Tibial artery (tissue), 4 donors: Measurements from ENCODE around the gene SRSF12.

Experiments used
- DNase-seq, 2 donors: peaks; one replicate each; pipeline ENCODE4 v3.0.0-alpha.2; 2019
- H3K27ac ChIP-seq, 2 donors: fragments of 200-600 bp; sonication (generic) in 1 of 2; 1 replicate in 1 of 2; 2 replicates in 1 of 2; pipeline ENCODE4 v1.5.1; 2018 to 2019; ENCODE audit warnings: mild to moderate bottlenecking in 1 of 2
- H3K27me3 ChIP-seq, 2 donors: fragments of 200-600 bp; sonication (generic) in 1 of 2; one replicate each; pipeline versions ENCODE4 v1.5.1 to v1.6.0; 2016 to 2019
- H3K36me3 ChIP-seq, 3 donors: fragments of 200-600 bp; sonication (generic) in 2 of 3; one replicate each; pipeline ENCODE4 v1.5.1; 2016 to 2019; ENCODE audit warnings: mild to moderate bottlenecking in 2 of 3
- H3K4me1 ChIP-seq, 4 donors: fragments of 200-600 bp; sonication (generic) in 2 of 4; 1 replicate in 3 of 4; 2 replicates in 1 of 4; pipeline ENCODE4 v1.5.1; 2016 to 2019
- H3K4me3 ChIP-seq, 2 donors: fragments of 200-600 bp; sonication (generic) in 1 of 2; 1 replicate in 1 of 2; 2 replicates in 1 of 2; pipeline ENCODE4 v1.5.1; 2018 to 2019; ENCODE audit warnings: mild to moderate bottlenecking in 2 of 2
- H3K9me3 ChIP-seq, 3 donors: fragments of 200-600 bp; sonication (generic) in 1 of 3; one replicate each; pipeline ENCODE4 v1.5.1; 2016 to 2019
- intact Hi-C: fragments of 100-400 bp; cut with DNase I; formaldehyde crosslinking; loops from one replicate; pipeline ENCODE4 v1.15.0; 2023; ENCODE audit warnings: low total_unique reads
- TF ChIP-seq, protein P1 (sequence below), 2 experiments: fragments of 200-600 bp in 1 of 2; fragments of 450-650 bp in 1 of 2; IDR thresholded peaks; one replicate each; pipeline ENCODE4 v1.5.1; 2017 to 2019; ENCODE audit warnings: antibody characterized with exemption in 2 of 2, mild to moderate bottlenecking in 1 of 2, moderate library complexity in 1 of 2

Gene SRSF12

DNA sequence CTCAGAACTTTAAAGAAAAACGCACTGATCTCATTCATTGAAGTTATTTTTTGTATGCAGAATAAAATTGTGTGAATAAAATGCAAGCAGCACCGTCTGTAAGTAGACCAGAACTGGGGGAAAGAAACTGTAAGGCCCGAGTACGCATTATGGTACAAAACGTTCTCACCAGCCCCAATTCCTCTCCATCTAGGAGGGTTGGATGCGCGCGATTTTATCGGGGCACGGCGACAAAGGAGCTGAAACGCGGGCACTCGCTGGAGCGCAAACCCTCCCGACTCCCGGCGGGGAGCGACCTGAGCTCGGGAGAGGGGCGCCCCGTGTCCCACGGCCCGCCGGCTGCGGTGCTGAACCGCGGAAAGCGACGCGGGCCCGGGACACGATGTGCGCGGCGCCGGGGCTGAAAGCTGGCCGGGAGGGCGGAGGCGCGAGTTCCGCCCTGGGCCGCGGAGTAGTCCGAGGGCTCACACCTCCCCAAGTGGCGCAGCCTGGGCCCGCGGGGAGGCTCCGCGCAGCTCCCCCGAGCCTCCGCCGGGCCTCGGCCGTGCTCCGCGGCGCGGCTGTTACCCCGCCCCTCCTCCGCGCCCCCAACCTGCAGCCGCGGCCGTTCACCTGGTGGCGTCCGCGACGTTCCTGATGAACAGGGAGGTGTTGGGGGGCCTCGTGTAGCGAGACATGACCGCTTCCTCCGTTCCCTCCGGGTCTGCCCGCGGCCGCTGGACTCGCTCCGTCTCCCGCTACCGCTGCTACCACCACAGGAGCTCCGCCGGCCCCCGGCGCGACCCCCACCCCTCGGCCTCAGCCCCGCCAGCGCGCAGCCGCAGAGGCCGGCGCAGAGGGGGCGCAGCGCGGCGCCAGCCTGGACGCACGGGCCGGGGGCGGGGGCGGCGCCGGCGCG, at the start of gene SRSF12:
TSS of gene SRSF12 (minus strand) at position 861 of the 898 bp plus-strand sequence. CDS start at position 677, 184 bp downstream.
- H3K27me3 ChIP-seq = no peaks in the 10 kb centered on the region
- H3K4me3 ChIP-seq = peak within 1 kb of the TSS; percentile 67 to 69
- TF ChIP-seq, protein P1, sequence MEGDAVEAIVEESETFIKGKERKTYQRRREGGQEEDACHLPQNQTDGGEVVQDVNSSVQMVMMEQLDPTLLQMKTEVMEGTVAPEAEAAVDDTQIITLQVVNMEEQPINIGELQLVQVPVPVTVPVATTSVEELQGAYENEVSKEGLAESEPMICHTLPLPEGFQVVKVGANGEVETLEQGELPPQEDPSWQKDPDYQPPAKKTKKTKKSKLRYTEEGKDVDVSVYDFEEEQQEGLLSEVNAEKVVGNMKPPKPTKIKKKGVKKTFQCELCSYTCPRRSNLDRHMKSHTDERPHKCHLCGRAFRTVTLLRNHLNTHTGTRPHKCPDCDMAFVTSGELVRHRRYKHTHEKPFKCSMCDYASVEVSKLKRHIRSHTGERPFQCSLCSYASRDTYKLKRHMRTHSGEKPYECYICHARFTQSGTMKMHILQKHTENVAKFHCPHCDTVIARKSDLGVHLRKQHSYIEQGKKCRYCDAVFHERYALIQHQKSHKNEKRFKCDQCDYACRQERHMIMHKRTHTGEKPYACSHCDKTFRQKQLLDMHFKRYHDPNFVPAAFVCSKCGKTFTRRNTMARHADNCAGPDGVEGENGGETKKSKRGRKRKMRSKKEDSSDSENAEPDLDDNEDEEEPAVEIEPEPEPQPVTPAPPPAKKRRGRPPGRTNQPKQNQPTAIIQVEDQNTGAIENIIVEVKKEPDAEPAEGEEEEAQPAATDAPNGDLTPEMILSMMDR (IDR thresholded peaks at IDR 0.05) = no peak
- intact Hi-C loops = no loop called here
- peak within 1 kb of the TSS; percentile 56 to 60 for H3K27ac ChIP-seq
- no peaks in the 10 kb centered on the region for H3K9me3 ChIP-seq
- peaks cover 0 to 17% (median 9%) of the 10 kb centered on the region in 4 donors for H3K4me1 ChIP-seq
- no peaks in the 10 kb centered on the region for H3K36me3 ChIP-seq
- peak in 1 of 2 donors; percentile 67 for DNase-seq

DNA sequence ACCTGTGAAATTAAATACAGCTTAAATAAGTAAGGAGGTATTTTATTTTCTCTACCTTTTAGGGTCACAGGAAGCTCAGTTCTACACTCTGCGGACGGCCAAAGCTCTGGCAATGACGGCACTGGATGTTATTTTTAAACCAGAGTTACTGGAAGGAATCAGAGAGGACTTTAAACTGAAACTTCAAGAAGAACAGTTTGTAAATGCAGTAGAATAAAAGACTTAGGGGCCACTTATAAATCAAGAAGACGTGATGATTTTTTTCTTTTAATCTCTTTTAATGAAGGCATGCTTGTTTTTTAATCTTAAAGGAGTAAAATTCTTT, 44.1 kb upstream of the SRSF12 start:
- Histone ChIP-seq H3K27me3 (no peaks in the 10 kb centered on the region), H3K27ac (peak overlapping the region; percentile 82 to 89), H3K4me3 (peak overlapping the region; percentile 12 to 27), H3K9me3 (no peaks in the 10 kb centered on the region), H3K4me1 (peaks cover 0 to 41% (median 23%) of the 10 kb centered on the region in 4 donors), H3K36me3 (peaks cover 21 to 29% (median 27%) of the 10 kb centered on the region in 3 donors)
- TF ChIP-seq, protein P1 (IDR thresholded peaks at IDR 0.05) = no peak
- DNase-seq = peak; percentile 38 to 80
- intact Hi-C loops = no loop called here

DNA sequence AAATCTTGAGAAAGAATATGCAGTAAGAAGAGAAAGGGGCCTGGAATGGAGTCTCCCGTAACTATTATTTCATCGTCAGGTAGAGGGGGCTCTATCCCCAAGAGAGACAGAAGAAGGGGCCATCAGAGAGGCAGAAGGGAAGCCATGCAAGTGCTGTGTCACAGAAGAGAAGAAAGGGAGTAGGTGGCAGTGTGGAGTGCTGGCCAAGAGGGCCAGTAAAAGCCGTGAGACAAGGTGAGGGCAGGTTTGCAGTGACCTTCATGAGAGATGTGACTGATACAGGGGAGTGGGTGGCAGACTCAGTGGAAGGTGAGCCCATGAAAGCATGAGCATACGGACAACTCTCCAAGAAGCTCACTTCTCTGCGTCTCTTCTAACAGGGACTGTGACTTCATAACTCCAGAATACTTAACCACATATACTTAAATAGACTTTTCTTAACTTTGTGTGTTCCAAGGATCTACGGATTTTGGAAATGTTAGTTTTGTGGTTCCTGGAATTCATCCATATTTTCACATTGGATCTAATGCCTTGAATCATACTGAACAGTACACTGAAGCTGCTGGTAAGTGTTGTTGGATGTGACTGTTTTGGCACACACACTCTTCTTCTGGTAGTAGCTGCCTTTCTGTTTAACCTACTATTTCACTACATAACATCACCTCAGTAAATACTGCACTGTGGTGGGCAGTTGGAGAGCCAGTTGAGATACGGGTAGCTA, 43.6 kb upstream of the SRSF12 start:
- Histone ChIP-seq H3K36me3 (peaks cover 21 to 31% (median 27%) of the 10 kb centered on the region in 3 donors), H3K9me3 (no peaks in the 10 kb centered on the region), H3K27ac (peak overlapping the region; percentile 82 to 89), H3K27me3 (no peaks in the 10 kb centered on the region), H3K4me1 (peaks cover 0 to 41% (median 23%) of the 10 kb centered on the region in 4 donors), H3K4me3 (peak overlapping the region; percentile 12 to 27)
- intact Hi-C loops = no loop called here
- TF ChIP-seq, protein P1 (IDR thresholded peaks at IDR 0.05) = no peak
- DNase-seq = no peak

DNA sequence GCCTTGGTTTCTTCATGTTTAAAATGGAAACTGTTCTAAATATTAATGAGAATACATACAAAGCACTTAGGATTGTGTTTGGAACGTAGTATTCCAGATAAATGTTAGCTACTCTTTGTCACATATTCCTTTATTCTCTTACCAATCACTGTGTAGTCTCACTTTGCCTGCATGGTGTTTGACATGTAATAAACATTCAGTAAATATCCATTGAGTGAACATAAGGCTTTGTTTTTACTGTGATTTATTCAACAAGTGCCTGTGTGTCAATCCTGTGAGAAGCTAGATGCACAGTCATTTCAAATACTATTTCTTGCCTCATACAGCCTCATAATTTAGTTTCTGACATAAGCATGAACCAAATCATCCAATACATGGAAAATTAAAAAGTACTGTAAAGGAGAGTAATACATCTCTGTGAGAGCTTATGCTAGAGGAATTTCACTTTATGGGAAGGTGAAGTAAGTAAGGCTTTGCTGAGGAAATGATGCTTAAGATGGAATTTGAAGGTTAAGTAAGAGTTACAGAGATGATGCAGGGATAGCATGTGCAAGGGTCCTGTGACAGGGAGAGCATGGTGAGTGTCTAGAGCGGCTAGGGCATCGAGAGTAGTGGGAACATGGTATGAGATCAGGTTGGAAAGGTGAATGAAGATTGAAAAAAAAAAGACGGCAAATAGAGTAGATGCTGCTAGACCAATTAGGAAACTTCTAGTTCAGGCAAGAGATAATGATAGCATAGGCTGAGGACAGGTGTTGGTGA, 42.6 kb upstream of the SRSF12 start:
- Histone ChIP-seq H3K4me3 (no peak overlapping the region), H3K36me3 (peaks cover 17 to 34% (median 31%) of the 10 kb centered on the region in 3 donors), H3K27ac (peak overlapping the region; percentile 82 to 89), H3K9me3 (no peaks in the 10 kb centered on the region), H3K27me3 (no peaks in the 10 kb centered on the region), H3K4me1 (peaks cover 0 to 41% (median 23%) of the 10 kb centered on the region in 4 donors)
- TF ChIP-seq, protein P1 (IDR thresholded peaks at IDR 0.05) = no peak
- DNase-seq = no peak
- intact Hi-C loops = no loop called here

DNA sequence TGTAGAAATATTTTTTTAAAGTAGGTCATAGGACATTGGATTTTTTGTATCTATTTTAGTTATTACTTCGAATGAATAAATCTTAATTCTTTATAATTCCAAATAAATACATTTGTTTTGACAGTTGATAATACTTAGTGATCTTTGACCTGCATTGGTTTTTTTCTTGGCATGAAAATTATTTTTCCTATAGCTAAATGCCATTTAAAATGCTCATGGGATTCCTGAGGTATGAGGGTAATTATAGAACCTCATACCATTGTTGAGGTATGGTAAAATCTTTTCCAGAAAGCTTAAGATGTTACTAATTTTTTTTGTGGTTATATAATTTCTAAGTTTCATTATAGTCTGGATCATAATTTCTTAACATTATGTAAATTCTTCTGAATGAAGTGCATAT, 36.3 kb upstream of the SRSF12 start:
- intact Hi-C loops = no loop called here
- TF ChIP-seq, protein P1 (IDR thresholded peaks at IDR 0.05) = no peak
- H3K4me1 ChIP-seq = peaks cover 0 to 14% (median 0%) of the 10 kb centered on the region in 4 donors
- no peak overlapping the region for H3K4me3 ChIP-seq
- H3K36me3 ChIP-seq = peaks cover 0 to 16% (median 9%) of the 10 kb centered on the region in 3 donors
- no peak overlapping the region for H3K27ac ChIP-seq
- no peaks in the 10 kb centered on the region for H3K9me3 ChIP-seq
- no peak for DNase-seq
- H3K27me3 ChIP-seq = no peaks in the 10 kb centered on the region
